Activated CD4-positive, alpha-beta T cell treated with anti-CD3 and anti-CD28 coated beads, Interleukin-2, amount 50 U/mL, for 48 hours (primary cell): ENCODE results near the gene IQUB.
"Not testable (repeated sequence)": the region's sequence is repeated elsewhere in the genome, so short reads cannot be mapped to it uniquely, and the experiment has no call there.

Experiments
- DNase-seq, 2 experiments: peaks; one replicate each; pipeline ENCODE4 v3.0.0-alpha.2; 2020

IQUB gene

DNA sequence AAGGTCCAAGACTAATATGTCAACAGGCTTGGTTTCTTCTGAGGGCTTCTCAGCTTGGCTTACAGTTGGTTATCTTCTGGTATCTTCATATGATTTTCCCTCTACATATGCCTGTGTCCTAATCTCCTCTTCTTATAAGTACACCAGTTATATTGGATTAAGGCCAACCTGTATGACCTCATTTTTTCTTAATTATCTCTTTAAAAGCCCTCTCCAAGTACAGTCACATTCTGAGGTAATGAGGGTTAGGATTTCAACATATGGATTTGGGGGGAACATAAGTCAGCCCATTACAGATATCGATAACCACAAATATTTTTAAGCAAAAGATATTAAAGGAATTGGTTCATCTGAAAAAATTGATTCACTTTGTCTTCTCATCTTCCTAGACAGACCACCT is 49.2 kb downstream of the IQUB start:
- DNase-seq: no peak

DNA sequence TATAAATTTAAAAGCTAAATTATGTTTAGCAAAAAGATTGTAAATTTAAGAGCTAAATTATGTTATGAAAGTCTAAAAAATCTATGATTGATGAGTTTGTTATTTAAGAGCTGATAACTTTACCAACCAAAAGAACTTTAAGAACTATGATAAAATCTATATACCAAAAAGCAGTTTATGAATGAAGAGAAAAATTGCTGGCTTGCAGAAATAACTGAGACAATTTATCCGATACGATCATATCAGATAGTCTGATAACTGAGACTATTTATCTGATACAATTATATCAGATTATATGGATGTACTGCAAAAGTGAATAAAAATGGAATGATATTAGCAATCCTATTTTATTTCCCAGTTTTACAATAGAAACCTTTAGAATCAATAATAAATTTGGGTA is 50.2 kb downstream of the IQUB start:
- no peak for DNase-seq

DNA sequence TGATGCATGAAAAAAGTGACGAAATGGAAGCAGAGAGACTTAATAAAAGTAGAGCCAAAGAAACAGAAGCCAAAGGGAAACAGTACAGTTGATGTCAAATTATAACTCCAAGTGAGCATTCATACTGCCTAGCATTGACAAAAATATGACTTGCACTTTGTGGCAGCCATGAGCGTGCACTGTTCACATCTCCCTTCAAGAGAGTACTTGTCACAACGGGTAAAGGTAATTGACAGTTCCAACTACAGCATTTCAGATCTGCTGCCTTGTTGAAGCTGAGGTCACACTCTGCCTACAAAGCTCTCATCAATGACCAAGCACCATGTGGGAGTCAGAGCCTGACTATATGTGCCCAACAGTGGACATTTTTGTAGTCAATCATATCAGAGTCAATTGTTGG is 54.3 kb downstream of the IQUB start:
- no peak for DNase-seq

DNA sequence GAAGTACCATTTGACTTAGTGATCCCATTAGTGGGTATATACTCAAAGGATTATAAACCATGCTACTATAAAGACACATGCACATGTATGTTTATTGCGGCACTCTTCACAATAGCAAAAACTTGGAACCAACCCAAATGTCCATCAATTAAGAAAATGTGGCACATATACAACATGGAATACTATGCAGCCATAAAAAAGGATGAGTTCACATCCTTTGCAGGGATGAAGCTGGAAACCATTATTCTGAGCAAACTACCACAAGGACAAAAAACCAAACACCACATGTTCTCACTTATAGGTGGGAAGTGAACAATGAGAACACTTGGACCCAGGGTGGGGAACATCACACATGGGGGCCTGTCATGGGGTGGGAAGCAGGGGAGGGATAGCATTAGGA is 56.3 kb downstream of the IQUB start:
- DNase-seq: not testable (repeated sequence)

DNA sequence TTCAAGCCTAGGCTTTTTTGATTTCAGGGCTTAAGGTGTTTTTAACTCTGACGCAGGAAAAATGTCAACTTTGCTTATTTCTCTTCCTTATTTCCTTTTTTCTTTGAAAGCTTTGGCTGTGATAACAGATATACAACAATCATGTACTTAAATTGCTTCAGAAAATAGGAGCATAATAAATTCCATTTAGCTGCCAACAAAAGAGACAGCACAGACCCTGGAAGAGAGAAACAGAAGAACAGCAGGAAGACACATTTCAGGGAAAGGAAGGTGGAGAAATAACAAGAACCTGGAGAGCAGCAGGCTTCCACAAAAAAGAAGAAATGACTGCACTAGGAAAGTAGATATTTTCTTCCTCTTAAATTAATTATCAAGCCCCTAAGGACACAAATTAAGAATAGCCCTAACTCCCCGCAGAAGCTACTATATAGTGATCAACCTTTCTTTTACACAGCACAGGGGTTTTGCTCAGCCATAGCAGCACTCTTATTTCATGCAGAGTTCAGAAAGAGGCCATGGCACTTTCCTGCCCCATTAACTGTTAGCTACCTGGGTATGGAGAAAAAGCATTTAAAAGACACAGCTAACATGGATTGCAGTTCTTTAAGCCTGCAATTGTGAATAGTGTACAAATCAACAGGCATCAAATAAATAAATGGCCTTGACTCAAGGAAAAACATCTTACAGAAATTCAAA is 61.5 kb downstream of the IQUB start:
- DNase-seq: no peak

DNA sequence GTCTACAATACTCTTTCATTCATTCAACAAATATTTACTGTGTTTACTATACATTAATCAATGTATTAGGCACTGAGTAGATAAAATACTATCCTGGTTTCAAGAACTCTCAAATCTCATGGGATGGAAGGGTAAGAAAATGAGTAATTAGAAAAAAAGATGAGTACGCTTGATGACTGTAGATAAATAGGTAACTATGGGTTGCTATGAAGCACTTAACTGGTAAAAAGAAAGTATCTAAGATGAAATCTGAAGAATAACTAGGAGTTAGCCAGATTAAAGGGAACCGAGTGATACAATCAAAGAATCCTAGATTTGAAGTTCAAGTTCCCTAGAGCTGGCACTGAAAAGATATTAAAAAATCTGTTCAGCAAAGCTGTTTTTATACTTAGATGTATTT is 62.1 kb downstream of the IQUB start:
- no peak for DNase-seq

DNA sequence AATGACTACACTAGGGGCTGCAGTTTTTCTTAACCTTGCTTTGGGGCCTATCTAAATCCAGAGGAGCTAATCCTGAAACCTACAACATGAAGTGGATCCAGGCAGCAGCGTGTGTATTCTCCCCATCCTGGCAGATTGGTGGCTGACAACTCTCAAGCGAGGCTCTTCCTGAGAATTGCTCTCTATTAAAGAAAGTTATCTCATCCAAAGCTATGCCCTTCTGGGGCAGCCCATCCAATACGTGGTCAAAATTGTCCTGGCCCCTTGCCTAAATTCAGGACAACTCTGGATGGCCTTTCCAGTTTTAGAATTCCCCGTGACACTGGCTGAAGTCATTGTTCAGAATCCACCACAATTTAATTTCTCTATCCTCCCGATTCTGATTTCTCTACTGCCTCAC is 66.1 kb downstream of the IQUB start:
- no peak for DNase-seq

DNA sequence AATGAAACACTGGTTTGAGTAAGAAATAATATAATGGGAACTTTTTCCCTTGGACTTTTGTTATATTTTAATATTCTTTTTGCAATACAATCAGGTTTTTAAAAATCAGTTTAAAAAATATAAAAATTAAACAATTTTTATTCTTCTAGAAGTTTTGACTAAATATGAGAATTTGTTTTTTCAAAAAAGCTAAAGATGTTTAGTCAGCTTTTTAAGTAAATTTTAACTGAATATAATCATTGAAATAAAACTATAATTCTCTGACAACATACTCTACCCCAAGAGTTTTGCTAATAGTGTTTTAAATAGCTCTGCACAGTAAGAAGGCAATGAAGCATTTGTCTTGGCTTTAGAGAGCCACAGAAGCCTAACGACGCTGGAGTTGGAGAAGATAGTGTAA is 70.5 kb downstream of the IQUB start:
- no peak for DNase-seq

DNA sequence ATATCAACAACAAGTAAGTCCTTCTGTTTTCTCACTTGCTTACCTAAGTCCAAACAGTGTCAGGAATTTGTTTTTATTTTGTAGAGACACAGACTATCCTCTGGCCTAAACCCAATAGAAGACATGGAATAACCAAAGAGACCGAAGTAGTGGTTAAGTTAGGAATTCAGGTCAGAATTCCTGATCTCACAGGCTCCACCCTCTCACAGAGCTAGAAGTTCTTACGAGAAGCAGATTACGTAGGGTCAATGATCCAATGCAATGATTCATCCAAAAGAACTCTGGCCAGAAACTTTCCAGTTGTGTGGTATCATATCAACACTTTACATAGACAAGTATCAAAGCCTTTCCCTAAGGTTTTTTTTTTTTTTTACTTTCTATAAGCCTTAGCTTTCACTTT is 73.8 kb downstream of the IQUB start:
- DNase-seq: no peak

DNA sequence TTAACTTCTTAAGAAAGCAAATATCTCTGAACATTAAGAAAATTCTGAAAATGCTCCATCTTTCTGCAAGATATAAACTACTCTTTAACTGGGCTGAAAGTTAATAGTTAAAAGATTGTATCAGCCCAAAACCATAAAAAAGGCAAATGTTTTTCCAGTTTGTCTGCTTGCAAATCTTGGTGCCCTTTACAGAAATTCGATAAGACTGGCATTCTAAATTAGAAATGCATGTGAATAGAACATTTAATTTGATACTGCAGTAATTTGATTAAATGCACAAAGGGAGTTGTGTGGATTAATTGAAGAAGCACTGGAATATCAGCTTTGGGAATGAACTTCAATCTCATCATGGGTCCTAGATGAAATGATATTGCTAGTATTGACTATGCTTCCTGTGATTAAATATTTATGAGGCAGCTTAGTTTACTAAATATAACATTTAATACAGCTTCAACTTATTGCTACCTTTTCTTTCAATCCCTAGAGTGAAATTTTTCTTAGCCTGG is 78.4 kb downstream of the IQUB start:
- DNase-seq: no peak

DNA sequence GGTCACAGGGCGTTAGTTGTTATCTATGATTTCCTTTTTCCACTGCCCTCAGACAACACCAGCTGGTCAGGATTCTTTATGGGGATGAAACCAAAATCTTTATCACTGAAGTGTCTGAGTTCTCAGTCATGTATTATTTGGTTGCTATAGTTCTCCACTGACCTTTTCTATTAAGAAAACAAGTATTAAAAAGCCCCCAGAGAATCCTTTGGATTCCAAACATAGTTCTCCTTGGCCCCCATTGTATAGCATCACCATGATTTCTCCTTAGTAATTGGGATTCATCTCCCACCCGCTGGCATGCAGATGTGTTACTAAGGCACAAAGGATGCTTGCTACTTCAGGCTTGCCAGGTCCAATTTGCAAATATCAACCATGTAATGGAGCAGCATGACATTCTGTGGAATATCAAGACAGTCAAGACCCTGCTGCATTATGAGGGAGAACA is 94.3 kb downstream of the IQUB start:
- no peak for DNase-seq

DNA sequence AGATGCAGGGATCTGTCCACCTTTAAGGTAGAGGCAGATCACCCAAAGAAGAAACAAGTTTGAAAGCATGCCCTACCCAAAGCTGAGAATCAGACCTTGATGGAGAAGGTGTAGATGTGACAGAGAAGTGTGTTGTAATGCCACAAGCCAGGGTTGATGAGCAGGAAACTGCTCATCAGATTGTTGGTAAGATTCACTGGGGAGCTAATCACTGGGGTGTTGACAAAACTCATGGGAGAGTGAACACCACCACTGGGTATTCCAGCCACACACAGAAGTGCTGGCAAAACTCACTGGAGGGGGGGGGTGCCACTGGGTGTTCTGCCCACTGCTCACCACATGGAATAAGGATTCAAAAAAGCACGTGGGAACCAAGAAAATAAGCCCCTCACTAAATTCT is 95.2 kb downstream of the IQUB start:
- no peak for DNase-seq

DNA sequence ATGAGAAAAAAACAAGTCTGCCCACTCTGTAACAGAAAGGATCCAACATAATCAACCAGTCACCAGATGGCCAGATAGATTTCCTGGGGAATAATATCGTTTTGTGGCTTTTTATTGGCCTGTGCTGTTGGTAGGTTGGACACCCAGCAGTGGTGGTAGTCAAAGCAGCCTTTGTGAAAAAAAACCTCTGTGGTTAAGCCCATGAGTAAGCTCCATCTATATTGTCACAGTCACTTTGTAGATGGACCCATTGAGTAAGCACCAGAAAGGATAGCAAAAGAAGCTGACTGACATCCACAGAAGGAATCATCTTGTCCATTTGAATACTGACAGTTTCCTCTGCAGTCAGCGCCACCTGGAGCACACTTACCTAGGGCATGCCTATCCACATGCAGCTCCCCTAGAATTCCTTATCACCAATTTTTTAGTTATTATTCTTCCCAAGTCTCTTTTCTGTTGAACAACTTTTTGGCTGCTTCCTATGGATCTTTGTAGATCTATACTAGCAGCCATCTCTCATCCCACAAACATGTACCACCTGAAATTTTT is 96.9 kb downstream of the IQUB start:
- DNase-seq: no peak

DNA sequence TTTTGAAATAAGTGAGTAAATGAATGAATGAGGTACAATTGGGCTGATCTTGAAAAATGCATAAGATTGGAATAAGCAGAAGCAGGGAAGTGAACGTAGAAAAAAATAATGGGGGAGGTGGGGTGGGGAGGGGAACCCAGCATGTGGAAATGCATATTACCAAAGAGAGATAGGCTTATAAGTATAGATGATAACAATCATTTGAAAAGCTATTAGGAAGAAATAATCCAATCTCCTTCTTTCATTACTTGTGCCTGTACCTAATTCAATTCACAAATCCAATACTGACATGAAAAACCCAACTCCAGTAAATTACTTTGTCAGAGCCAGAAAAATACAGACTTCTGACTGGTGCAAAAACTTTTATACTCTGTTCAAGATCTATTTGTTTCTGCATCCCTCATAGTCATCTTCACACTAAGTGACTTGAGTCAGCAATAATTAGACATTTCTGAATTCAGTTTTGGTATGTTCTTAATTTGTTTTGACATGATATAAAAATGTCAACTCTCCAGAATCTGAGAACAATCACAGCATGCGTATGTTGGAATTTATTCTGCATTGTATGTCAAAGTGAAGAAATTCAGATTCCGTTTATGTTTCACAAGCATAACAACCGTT is 99.2 kb downstream of the IQUB start:
- no peak for DNase-seq

DNA sequence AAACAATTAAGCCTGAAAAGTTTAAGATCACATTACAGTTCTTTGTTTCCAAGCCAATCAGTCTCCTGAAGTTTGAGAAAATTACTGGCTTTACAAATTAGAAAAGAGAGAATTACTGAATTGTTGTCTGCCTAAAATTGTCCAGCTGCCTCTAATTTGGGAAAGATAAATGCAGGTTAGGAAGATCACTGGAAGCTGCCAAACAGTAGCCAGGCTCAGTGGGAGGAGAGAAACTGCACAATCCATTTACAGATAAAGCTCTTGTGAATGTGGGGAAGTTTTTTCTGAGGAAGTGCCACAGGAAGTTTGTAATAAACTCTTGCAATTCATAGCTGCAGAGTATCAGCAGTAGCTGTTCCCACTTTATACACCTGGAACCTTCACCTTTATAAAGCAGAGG is 100.7 kb downstream of the IQUB start:
- no peak for DNase-seq

DNA sequence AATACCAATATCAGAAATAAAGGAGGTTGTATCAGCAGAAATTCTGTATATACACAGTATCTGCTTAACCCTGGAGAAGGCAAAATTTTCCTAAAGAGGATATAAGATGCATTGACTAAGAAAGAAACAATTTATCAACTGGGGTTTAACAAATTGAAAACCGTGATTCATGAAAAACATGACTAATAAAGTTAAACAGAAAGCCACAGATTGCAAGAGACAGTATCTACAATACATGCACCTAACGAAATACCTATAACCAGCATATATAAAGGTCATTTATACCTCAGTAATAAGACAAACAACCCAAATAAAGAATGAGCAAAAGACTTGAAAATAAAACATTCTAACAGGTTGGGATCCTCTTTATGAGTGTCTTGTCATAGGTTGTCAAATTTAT is 101.8 kb downstream of the IQUB start:
- no peak for DNase-seq

DNA sequence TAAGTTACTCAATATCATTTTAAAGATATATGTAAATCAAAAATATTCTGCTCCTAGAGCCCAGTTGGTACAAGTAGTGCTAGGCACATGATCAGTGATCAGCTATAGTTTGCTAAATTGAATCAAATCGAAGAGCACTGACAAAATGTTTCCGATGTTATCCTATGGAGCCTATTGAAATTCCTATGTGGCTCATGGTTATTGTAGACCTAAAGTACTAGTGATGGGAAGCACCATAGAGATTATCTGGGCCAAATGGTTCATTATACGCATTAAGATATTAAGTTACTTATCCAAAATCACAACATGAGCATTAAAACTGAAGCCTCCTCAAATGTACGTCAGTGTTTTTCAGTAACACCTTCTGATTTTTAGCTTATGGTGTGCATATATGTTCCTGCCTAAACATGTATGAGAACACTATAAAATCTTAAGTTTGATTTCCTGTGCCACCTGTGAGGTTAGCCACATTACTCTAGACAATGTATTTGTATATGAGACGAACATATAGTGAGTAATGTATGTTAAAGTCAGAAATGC is 103.2 kb downstream of the IQUB start:
- DNase-seq: no peak

DNA sequence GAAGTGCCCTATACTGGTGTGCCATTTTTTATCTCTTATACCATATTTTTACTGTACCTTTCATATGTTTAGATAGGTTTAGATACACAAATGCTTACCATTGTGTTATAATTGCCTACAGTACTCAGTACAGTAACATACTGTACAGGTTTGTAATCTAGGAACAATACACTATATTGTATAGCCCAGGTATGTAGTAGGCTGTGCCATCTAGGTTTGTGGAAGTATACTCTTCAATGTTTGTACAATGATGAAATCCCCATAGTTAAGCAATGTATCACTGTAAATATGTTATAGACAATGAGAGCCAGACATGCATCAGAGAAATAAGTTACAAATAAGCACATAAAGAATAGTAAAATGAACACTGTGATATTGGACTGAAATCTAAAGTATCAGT is 109.1 kb downstream of the IQUB start:
- DNase-seq: no peak

DNA sequence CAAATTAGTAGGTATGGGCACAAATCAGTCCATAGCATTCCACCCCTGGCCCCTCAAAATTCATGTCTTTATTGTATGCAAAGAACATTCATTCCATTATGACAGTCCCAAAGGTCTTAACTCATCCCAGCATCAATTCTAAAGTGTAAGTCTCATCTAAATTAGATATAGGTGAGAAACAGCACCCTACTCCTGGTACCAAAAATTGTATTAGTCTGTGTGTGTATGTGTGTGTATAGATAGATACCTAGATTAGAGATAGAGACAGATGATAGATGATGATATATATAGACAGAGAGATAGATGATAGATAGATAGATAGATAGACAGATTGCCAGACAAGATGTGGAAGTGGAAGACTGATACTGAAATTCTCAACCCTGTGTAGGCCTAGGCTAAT is 109.9 kb downstream of the IQUB start:
- no peak for DNase-seq

DNA sequence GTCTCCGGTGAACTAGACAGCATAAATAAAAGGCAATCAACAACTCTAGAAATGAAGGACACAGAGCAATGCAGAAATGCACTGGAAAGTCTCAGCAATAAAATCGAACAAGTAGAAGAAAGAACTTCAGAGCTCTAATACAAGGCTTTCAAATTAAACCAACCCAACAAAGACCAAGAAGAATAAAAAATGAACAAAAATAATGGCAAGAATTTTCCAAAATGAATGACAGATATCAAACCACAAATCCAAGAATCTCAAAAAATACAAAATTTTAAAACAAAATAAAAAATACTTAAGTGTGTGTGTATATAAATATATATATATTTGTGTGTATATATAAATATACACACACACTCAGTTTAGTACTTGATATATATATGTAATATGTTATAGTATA is 110.8 kb downstream of the IQUB start:
- no peak for DNase-seq

DNA sequence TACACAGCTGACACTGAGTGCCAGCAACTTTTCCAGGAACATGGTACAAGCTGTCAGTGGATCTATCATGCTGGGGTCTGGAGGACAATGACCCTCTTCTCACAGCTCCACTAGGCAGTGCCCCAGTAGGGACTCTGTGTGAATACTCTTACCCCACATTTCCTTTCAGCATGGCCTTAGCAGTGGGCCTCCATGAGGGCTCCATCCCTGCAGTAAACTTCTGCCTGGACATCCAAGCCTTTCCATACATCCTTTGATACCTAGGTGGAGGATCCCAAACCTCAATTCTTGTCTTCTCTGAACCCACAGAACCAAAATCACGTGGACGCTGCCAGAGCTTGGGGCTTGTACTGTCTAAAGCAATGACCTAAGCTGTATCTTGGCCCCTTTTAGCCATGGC is 116.8 kb downstream of the IQUB start:
- no peak for DNase-seq

DNA sequence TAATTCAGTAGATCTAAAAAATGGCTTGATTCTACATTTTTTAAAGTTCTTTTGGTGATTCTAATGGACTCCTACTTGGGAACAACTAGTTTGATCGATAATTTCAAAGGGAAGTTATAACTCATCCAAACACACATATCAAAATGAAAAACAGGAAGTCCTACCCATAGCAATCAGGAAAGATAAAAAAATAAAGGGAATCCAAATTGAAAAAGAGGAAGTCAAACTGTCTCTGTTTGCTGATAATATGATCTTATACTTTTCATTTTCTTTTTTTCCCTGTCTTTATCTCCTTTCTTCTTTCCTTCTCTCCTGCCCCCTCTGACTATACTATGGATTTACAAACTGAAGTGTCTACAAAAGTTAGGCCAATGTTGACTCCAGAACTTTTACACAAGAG is 118.8 kb downstream of the IQUB start:
- DNase-seq: no peak

DNA sequence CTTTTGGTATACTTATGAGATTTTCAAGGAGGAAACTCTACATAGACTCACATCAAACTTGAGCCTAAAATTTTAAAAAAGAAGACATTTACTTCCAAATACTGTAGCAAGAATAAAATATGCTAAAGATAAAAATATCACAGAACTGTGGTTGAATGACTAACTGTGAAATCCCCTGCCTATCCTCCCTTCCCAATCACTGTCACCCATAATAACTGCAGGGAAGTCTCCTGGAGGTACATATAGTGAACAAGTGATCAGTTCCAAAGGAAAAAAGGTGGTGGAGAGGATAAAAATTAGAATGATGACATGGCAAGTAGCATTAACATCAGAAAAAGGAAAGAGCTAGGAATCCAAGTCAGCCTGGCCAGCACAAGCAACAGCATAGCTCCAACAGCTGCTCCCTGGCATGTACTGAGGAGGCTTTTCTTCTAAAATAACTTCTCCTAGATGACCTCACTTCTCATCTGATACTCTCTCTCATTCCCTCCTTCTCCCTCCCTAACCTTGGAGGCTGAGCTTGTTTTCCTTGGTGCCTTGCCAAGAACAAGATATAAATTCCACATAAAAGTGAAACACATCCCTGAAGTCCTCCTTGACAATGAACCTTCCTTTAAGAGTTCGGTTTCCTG is 124.0 kb downstream of the IQUB start:
- DNase-seq: no peak

DNA sequence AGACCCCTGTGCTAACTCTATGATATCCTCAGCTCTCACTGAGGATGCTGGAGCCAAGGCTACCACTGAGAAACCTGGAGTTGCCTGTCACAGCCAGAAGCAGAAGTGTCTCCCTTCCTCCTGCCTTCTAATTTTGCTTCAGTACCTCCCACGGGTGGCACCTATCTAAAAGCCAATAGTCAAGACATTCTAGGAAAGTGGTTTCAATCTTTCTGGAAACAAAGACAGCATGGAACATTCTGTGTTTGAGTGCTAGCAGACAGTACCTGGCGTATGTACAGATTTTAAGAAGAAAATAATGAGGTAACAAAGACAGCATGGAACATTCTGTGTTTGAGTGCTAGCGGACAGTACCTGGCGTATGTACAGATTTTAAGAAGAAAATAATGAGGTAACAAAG is 126.4 kb downstream of the IQUB start:
- not testable (repeated sequence) for DNase-seq
